H1 (cell line): ENCODE results near the gene CLDN24. TPM values are rescaled to one million over a fixed set of nuclear protein-coding genes. Genes with fewer than 3 reads are reported as not detected.

Experiments used
- CTCF ChIA-PET: fragments of 300-600 bp; sonication (Branson Sonifier 250); formaldehyde crosslinking; loops from one replicate; lab custom pipeline; 2021; ENCODE audit not compliant: partially characterized antibody; lab: Charles Lee
- POLR2A ChIA-PET: fragments of 300-600 bp; sonication (Branson Sonifier 250); formaldehyde crosslinking; loops from one replicate; lab custom pipeline; 2021; ENCODE audit warnings: inconsistent platforms; ENCODE audit not compliant: partially characterized antibody; lab: Charles Lee
- DNase-seq, 2 experiments: peaks; one replicate each; pipeline versions ENCODE4 v3.0.0 to v3.0.0-alpha.2; 2010 to 2022; ENCODE audit warnings: low spot score in 2 of 2, low read depth in 1 of 2, mixed read lengths in 1 of 2
- FAIRE-seq: peaks from 2 replicates; lab custom pipeline; 2011; peaks lifted over from hg19 to GRCh38; lab: Jason Lieb, UNC
- H2AFZ ChIP-seq: 2 replicates; pipeline ENCODE4 v1.8.1; 2012; ENCODE audit warnings: low read length, inconsistent platforms
- H2AK5ac ChIP-seq: 2 replicates; pipeline ENCODE4 v1.6.1; 2013; ENCODE audit warnings: low read depth, low read length
- H2BK120ac ChIP-seq: replicated peaks from 2 replicates; pipeline ENCODE3; 2013; ENCODE audit warnings: low read depth, low read length, inconsistent platforms
- H2BK12ac ChIP-seq: 2 replicates; pipeline ENCODE4 v1.6.1; 2013; ENCODE audit warnings: low read depth, low read length
- H2BK15ac ChIP-seq: 2 replicates; pipeline ENCODE4 v1.6.1; 2013; ENCODE audit warnings: low read length
- H2BK20ac ChIP-seq: 2 replicates; pipeline ENCODE4 v1.6.1; 2013; ENCODE audit warnings: low read length
- H2BK5ac ChIP-seq: 2 replicates; pipeline ENCODE4 v1.6.1; 2013; ENCODE audit warnings: low read depth, low read length
- H3K14ac ChIP-seq: 2 replicates; pipeline ENCODE4 v1.6.1; 2013; ENCODE audit warnings: inconsistent platforms; ENCODE audit not compliant: insufficient read length
- H3K18ac ChIP-seq: 2 replicates; pipeline ENCODE4 v1.6.1; 2013; ENCODE audit warnings: low read length; ENCODE audit errors: extremely low read depth
- H3K23ac ChIP-seq: 2 replicates; pipeline ENCODE4 v1.6.1; 2013; ENCODE audit warnings: inconsistent platforms; ENCODE audit not compliant: insufficient read length
- H3K23me2 ChIP-seq: 2 replicates; pipeline ENCODE4 v1.6.1; 2013; ENCODE audit warnings: low read depth, low read length
- H3K27ac ChIP-seq: 2 replicates; pipeline ENCODE4 v1.6.1; 2011; ENCODE audit warnings: low read depth, low read length, inconsistent platforms
- H3K27me3 ChIP-seq, 4 experiments: replicated peaks in 1 of 4; 1 replicate in 1 of 4; 2 replicates in 3 of 4; pipeline versions ENCODE4 v1.6.1 to v1.8.1; 2011 to 2013; ENCODE audit warnings: low read length in 3 of 4, mild to moderate bottlenecking in 3 of 4, inconsistent platforms in 2 of 4, mixed read lengths in 2 of 4, moderate library complexity in 1 of 4; ENCODE audit not compliant: control insufficient read depth in 3 of 4, insufficient read depth in 3 of 4; ENCODE audit errors: extremely low read depth in 1 of 4
- H3K36me3 ChIP-seq, 4 experiments: 2 replicates each; pipeline versions ENCODE4 v1.6.1 to v1.8.1; 2011 to 2013; ENCODE audit warnings: mild to moderate bottlenecking in 4 of 4, low read length in 3 of 4, moderate library complexity in 2 of 4, control low read depth in 1 of 4, inconsistent platforms in 1 of 4; ENCODE audit not compliant: insufficient read depth in 4 of 4, control insufficient read depth in 2 of 4
- H3K4ac ChIP-seq: replicated peaks from 2 replicates; pipeline ENCODE3; 2013; ENCODE audit warnings: low read length, low read depth, mixed read lengths, inconsistent platforms; ENCODE audit not compliant: insufficient read length
- H3K4me1 ChIP-seq, 4 experiments: replicated peaks in 1 of 4; 1 replicate in 1 of 4; 2 replicates in 3 of 4; pipeline versions ENCODE4 v1.6.1 to v1.8.1; 2011 to 2013; ENCODE audit warnings: low read length in 3 of 4, inconsistent platforms in 2 of 4, mixed read lengths in 1 of 4; ENCODE audit not compliant: insufficient read depth in 4 of 4, control insufficient read depth in 3 of 4
- H3K4me2 ChIP-seq, 2 experiments: 2 replicates each; pipeline versions ENCODE4 v1.6.1 to v1.8.1; 2011 to 2013; ENCODE audit warnings: low read depth in 2 of 2, low read length in 2 of 2, control low read depth in 1 of 2, inconsistent platforms in 1 of 2, mild to moderate bottlenecking in 1 of 2; ENCODE audit not compliant: insufficient read depth in 1 of 2
- H3K4me3 ChIP-seq, 4 experiments: fragments of 200-600, 300-600 bp in 1 of 4; sonication (generic), shearing (Covaris generic), sonication (Bioruptor Twin) in 1 of 4; 2 replicates each; pipeline versions ENCODE4 v1.5.1 to v1.8.1; 2011 to 2016; ENCODE audit warnings: low read length in 4 of 4, low read depth in 3 of 4, control low read depth in 2 of 4, inconsistent platforms in 2 of 4, mild to moderate bottlenecking in 2 of 4, mixed read lengths in 1 of 4, moderate library complexity in 1 of 4; ENCODE audit not compliant: insufficient read depth in 2 of 4; ENCODE audit errors: extremely low read depth in 1 of 4
- H3K56ac ChIP-seq: replicated peaks from 2 replicates; pipeline ENCODE3; 2013; ENCODE audit warnings: low read depth, mild to moderate bottlenecking, mixed read lengths, low read length, inconsistent platforms; ENCODE audit not compliant: insufficient read length
- H3K79me1 ChIP-seq: 2 replicates; pipeline ENCODE4 v1.6.1; 2013; ENCODE audit warnings: low read depth, low read length, control low read depth
- H3K79me2 ChIP-seq, 2 experiments: 2 replicates each; pipeline versions ENCODE4 v1.6.1 to v1.8.1; 2012 to 2013; ENCODE audit warnings: low read length in 2 of 2, mild to moderate bottlenecking in 2 of 2, inconsistent platforms in 1 of 2; ENCODE audit not compliant: insufficient read depth in 2 of 2, control insufficient read depth in 1 of 2
- H3K9ac ChIP-seq, 4 experiments: replicated peaks in 1 of 4; 1 replicate in 1 of 4; 2 replicates in 3 of 4; pipeline versions ENCODE4 v1.6.1 to v1.8.1; 2011 to 2013; ENCODE audit warnings: low read depth in 3 of 4, low read length in 3 of 4, control low read depth in 2 of 4, mild to moderate bottlenecking in 2 of 4, moderate library complexity in 2 of 4, inconsistent platforms in 1 of 4; ENCODE audit errors: extremely low read depth in 1 of 4
- H3K9me3 ChIP-seq, 2 experiments: 2 replicates each; pipeline versions ENCODE4 v1.6.1 to v1.8.1; 2012 to 2013; ENCODE audit warnings: mild to moderate bottlenecking in 2 of 2, moderate library complexity in 2 of 2, control low read depth in 1 of 2, inconsistent platforms in 1 of 2, low read depth in 1 of 2, low read length in 1 of 2, mixed read lengths in 1 of 2; ENCODE audit not compliant: insufficient read depth in 2 of 2
- H4K20me1 ChIP-seq, 2 experiments: replicated peaks in 1 of 2; 2 replicates each; pipeline versions ENCODE3 to v1.8.1; 2011 to 2013; ENCODE audit warnings: inconsistent platforms in 2 of 2, low read length in 2 of 2, mild to moderate bottlenecking in 1 of 2; ENCODE audit not compliant: insufficient read depth in 2 of 2, control insufficient read depth in 1 of 2
- H4K5ac ChIP-seq: 2 replicates; pipeline ENCODE4 v1.6.1; 2013; ENCODE audit warnings: low read length, low read depth, mixed read lengths, inconsistent platforms; ENCODE audit not compliant: insufficient read length
- H4K8ac ChIP-seq: 2 replicates; pipeline ENCODE4 v1.8.0; 2013; ENCODE audit warnings: mild to moderate bottlenecking, moderate library complexity, low read length, inconsistent platforms; ENCODE audit not compliant: insufficient read depth; ENCODE audit errors: extremely low read depth
- H4K91ac ChIP-seq: replicated peaks from 2 replicates; pipeline ENCODE3; 2013; ENCODE audit warnings: low read length, mixed read lengths, inconsistent platforms; ENCODE audit not compliant: insufficient read length
- BACH1 ChIP-seq: IDR thresholded peaks from 2 replicates; pipeline ENCODE4 v1.6.1; 2012; ENCODE audit warnings: low read length, improper control_type of control experiment
- CHD1 ChIP-seq: IDR thresholded peaks from 2 replicates; pipeline ENCODE4 v1.6.1; 2012; ENCODE audit warnings: low read depth, low read length, improper control_type of control experiment
- CHD2 ChIP-seq: IDR thresholded peaks from 2 replicates; pipeline ENCODE4 v1.6.1; 2012; ENCODE audit warnings: low read length, improper control_type of control experiment
- EGR1 ChIP-seq: IDR thresholded peaks from 2 replicates; pipeline ENCODE4 v1.6.1; 2011; ENCODE audit warnings: low read depth, low read length, borderline replicate concordance
- EP300 ChIP-seq, 2 experiments: IDR thresholded peaks; 1 replicate in 1 of 2; 2 replicates in 1 of 2; pipeline ENCODE4 v1.6.1; 2011 to 2012; ENCODE audit warnings: low read depth in 2 of 2, low read length in 2 of 2, mild to moderate bottlenecking in 2 of 2, borderline replicate concordance in 1 of 2, inconsistent platforms in 1 of 2, moderate library complexity in 1 of 2
- GABPA ChIP-seq: IDR thresholded peaks from 2 replicates; pipeline ENCODE4 v1.6.1; 2011; ENCODE audit warnings: mild to moderate bottlenecking, low read length, moderate library complexity, borderline replicate concordance; ENCODE audit not compliant: insufficient read depth
- JUND ChIP-seq: IDR thresholded peaks from 2 replicates; pipeline ENCODE4 v1.6.1; 2011; ENCODE audit warnings: mild to moderate bottlenecking, improper control_type of control experiment, low read length
- POLR2A ChIP-seq, 2 experiments: IDR thresholded peaks; 1 replicate in 1 of 2; 2 replicates in 1 of 2; pipeline ENCODE4 v1.6.1; 2011; ENCODE audit warnings: low read depth in 2 of 2, low read length in 2 of 2, mild to moderate bottlenecking in 2 of 2; ENCODE audit errors: control extremely low read depth in 1 of 2
- POLR2AphosphoS5 ChIP-seq: IDR thresholded peaks from 2 replicates; pipeline ENCODE4 v1.6.1; 2011; ENCODE audit warnings: low read depth, low read length
- POU5F1 ChIP-seq: IDR thresholded peaks from 2 replicates; pipeline ENCODE4 v1.6.1; 2011; ENCODE audit warnings: low read depth, mild to moderate bottlenecking, low read length, moderate library complexity
- RNF2 ChIP-seq: fragments of 200-900, 300-1000 bp; sonication (generic); IDR thresholded peaks from 2 replicates; pipeline ENCODE4 v1.7.1; 2016; ENCODE audit warnings: borderline replicate concordance, low read depth, mild to moderate bottlenecking, antibody characterized with exemption, low read length; ENCODE audit not compliant: poor library complexity, severe bottlenecking; ENCODE audit errors: missing control alignments
- SP4 ChIP-seq: IDR thresholded peaks from 2 replicates; pipeline ENCODE4 v1.6.1; 2012; ENCODE audit warnings: low read length, inconsistent platforms
- TEAD4 ChIP-seq: IDR thresholded peaks from 2 replicates; pipeline ENCODE4 v1.6.1; 2012; ENCODE audit warnings: low read depth, low read length, inconsistent platforms, mixed read lengths
- WGBS, 2 experiments: shearing (Covaris generic) in 1 of 2; methylation state at CpG; one replicate each; pipeline versions ENCODE4 v1.1.6 to v1.1.7; 2013 to 2015; ENCODE audit warnings: low lambda C conversion rate in 2 of 2, mixed read lengths in 2 of 2, inconsistent platforms in 1 of 2, low coverage in 1 of 2, missing lambda C conversion rate in 1 of 2; ENCODE audit not compliant: insufficient replicate concordance in 2 of 2, insufficient coverage in 1 of 2, insufficient read length in 1 of 2; ENCODE audit errors: extremely low coverage in 1 of 2, missing lambda C conversion rate in 1 of 2; 5-methylcytosine and 5-hydroxymethylcytosine counted together
- polyA plus RNA-seq, 7 experiments: library from polyadenylated mRNA; depleted of rRNA in 3 of 7; stranded (reverse) in 5 of 7; unstranded in 2 of 7; fragments of >200 nt in 5 of 7; fragments of 200-250 nt in 2 of 7; gene quantifications; 1 replicate in 5 of 7; 2 replicates in 1 of 7; 4 replicates in 1 of 7; pipeline versions ENCODE4 v1.2.1 to v1.2.3, GENCODE V29; 2011 to 2013; ENCODE audit warnings: missing spikeins in 2 of 7, mixed read lengths in 2 of 7
- total RNA-seq: library from RNA; stranded (reverse); fragmentation: NEBNext Ultra II Directional; extraction: Animal tissue kit (Norgen Biotek cat#: 25700); gene quantifications from 2 replicates; pipeline ENCODE4 v1.2.1, GENCODE V29; 2021
- TF ChIP-seq, protein P1 (sequence below): IDR thresholded peaks from 2 replicates; pipeline ENCODE4 v1.6.1; 2012; ENCODE audit warnings: inconsistent platforms

CLDN24 gene
- total and polyA plus RNA-seq, 2 of the 8 experiments (the other 6 are each of a cell fraction or from before 2014, with no cell fraction given) = not detected

DNA sequence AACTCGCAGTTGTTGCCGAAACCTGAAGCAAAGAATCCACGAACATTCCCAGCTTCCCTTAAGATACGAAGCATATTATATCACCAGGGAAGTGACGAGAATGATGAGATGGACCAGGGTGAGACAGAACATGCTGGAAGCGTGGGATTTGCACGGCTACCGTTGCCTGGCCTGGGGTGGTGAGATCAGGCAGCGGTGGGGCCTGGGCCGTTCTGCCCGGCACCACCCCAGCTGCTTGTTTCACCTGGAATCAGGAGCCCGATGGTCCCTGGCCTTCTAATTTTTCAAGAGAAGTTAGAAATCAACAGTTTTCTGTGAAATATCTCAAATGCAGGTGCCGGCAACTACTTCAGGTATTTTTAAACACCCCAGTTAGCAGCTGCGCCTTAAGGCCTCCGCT lies 7.9 kb downstream of the CLDN24 start:
- no peak overlapping the region for H3K27ac ChIP-seq
- no peak overlapping the region for H3K14ac ChIP-seq
- no peak overlapping the region for H3K4me3 ChIP-seq
- ChIA-PET POLR2A (no interaction called here), CTCF (interaction anchor here (1.0 to 1.4 kb wide), 2 partner anchors 18 to 52 kb away, joined by 3 read pairs; no protein-coding TSS in a partner anchor)
- peaks cover 0 to 5% of the 10 kb centered on the region in 2 experiments for H4K20me1 ChIP-seq
- H2BK15ac ChIP-seq = no peak overlapping the region
- no peak for DNase-seq
- no peak overlapping the region for H3K4me2 ChIP-seq
- TF ChIP-seq POLR2AphosphoS5 (no peak), POLR2A (IDR thresholded peaks at IDR 0.05; ENCODE audit: control extremely low read depth in 1 of 2, low read depth in 2 of 2, low read length in 2 of 2) (no peak; a peak in 1 of 3 replicates), CHD1 (no peak), CHD2 (no peak), TEAD4 (no peak), RNF2 (no peak), EGR1 (no peak), GABPA (no peak), BACH1 (no peak), SP4 (no peak), POU5F1 (no peak), EP300 (IDR thresholded peaks at IDR 0.05; ENCODE audit: borderline replicate concordance in 1 of 2, low read depth in 2 of 2, low read length in 2 of 2) (no peak), JUND (no peak)
- TF ChIP-seq, protein P1, sequence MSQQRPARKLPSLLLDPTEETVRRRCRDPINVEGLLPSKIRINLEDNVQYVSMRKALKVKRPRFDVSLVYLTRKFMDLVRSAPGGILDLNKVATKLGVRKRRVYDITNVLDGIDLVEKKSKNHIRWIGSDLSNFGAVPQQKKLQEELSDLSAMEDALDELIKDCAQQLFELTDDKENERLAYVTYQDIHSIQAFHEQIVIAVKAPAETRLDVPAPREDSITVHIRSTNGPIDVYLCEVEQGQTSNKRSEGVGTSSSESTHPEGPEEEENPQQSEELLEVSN = no peak
- no peak overlapping the region for H3K9ac ChIP-seq
- H3K79me2 ChIP-seq = no peaks in the 10 kb centered on the region
- H3K4ac ChIP-seq = no peak overlapping the region
- no peak overlapping the region for H4K91ac ChIP-seq
- no peak for FAIRE-seq
- H3K56ac ChIP-seq = no peak overlapping the region
- H4K8ac ChIP-seq = no peak overlapping the region
- H2BK120ac ChIP-seq = no peak overlapping the region
- no peaks in the 10 kb centered on the region for H3K23me2 ChIP-seq
- peaks cover 6 to 53% (median 30%) of the 10 kb centered on the region in 4 experiments for H3K36me3 ChIP-seq
- no peak overlapping the region for H2BK12ac ChIP-seq
- no peak overlapping the region for H2BK20ac ChIP-seq
- WGBS, 2 experiments = 91% methylated on average over 15 of the region's 15 CpGs; no CpG with 5 or more reads in 1 of the 2 experiments
- no peak overlapping the region for H2AK5ac ChIP-seq
- H2BK5ac ChIP-seq = no peak overlapping the region
- no peak overlapping the region for H2AFZ ChIP-seq
- H3K23ac ChIP-seq = no peak overlapping the region
- no peaks in the 10 kb centered on the region for H3K27me3 ChIP-seq
- H3K4me1 ChIP-seq = no peaks in the 10 kb centered on the region
- no peaks in the 10 kb centered on the region for H3K9me3 ChIP-seq
- H3K79me1 ChIP-seq = no peaks in the 10 kb centered on the region
- H3K18ac ChIP-seq = no peak overlapping the region
- H4K5ac ChIP-seq = no peak overlapping the region
